22Rv1 (cell line): ENCODE measurements around the gene SBF2.

Experiments
- CTCF ChIP-seq: fragments of 450-650 bp; IDR thresholded peaks from 2 replicates; pipeline ENCODE4 v1.5.1; 2017; ENCODE audit warnings: mild to moderate bottlenecking
- ZFX ChIP-seq: fragments of 450-650 bp; IDR thresholded peaks from 2 replicates; pipeline ENCODE4 v1.6.1; 2017; ENCODE audit warnings: antibody characterized with exemption, borderline replicate concordance

GRCh38 chr11:9825315-9825714 lies 468.7 kb downstream of the SBF2 start:
- no peak for TF ChIP-seq CTCF
- no peak for TF ChIP-seq ZFX
